RWPE1 (cell line): ENCODE measurements around the gene VCL.
"Not testable (repeated sequence)": the region's sequence is repeated elsewhere in the genome, so short reads cannot be mapped to it uniquely, and the experiment has no call there.

Source experiments
- CTCF ChIA-PET: fragments of 350-600 bp; sonication (Branson Sonifier 250); formaldehyde crosslinking; extraction: SDS; loops from one replicate; lab custom pipeline; 2021; lab: Yijun Ruan, JAX
- POLR2A ChIA-PET: fragments of 400-600 bp; formaldehyde crosslinking; extraction: SDS; loops from one replicate; lab custom pipeline; 2020; ENCODE audit warnings: antibody characterized with exemption; ENCODE audit not compliant: low non-redundant PET; lab: Yijun Ruan, JAX
- DNase-seq: peaks from one replicate; pipeline ENCODE4 v3.0.0; 2012; ENCODE audit warnings: low spot score
- H3K27ac ChIP-seq: fragments of 450-650 bp; 2 replicates; pipeline ENCODE4 v1.5.1; 2017
- TF ChIP-seq, protein P1 (sequence below): fragments of 450-650 bp; conservative IDR thresholded peaks from 2 replicates; pipeline ENCODE4 v1.5.1; 2017; ENCODE audit warnings: low read depth, mild to moderate bottlenecking

Gene VCL

DNA sequence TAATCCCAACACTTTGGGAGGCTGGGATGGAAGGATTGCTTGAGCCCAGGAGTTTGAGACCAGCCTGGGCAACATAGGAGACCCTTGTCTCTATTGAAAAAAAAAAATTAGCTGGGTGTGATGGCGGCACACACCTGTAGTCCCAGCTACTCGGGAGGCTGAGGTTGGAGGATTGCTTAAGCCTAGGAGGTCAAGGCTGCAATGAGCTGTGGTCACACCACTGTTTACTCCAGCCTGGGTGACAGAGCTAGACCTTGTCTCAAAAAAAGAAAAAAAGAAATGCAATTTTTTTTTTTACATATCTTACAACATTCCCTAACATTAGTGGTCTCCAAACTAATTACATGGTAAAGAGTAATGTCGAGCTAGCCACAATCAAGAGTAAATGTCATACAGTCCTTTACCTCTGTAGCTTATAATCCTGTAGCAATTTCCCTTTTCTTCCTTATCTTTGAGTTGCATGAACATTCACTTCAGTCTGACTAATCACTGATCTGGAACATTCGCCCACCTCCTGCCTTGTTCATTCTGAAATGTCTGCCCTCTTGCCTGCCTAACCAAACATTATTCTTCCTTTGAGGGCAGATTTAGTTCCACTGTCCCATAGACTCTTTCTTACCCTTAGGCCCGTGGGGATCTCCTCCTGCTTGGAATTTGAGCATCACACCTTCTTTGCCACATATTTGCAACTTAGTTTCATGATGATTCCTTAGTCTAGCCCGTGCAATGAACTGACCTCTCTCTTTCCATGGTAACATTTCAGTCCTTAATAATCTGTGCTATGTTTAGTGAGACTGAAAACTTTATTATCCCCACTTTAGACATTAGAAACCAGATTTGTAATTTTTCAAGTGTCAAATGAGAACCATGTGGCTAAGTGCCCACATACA lies 4.8 kb upstream of the VCL start:
- no peak for DNase-seq
- no peak overlapping the region for H3K27ac ChIP-seq
- ChIA-PET CTCF (interaction anchor here (0.6 to 1.0 kb wide), 4 partner anchors 40 to 1086 kb away, joined by 3 to 4 read pairs (median 3); no protein-coding TSS in a partner anchor), POLR2A (no interaction called here)
- TF ChIP-seq, protein P1, sequence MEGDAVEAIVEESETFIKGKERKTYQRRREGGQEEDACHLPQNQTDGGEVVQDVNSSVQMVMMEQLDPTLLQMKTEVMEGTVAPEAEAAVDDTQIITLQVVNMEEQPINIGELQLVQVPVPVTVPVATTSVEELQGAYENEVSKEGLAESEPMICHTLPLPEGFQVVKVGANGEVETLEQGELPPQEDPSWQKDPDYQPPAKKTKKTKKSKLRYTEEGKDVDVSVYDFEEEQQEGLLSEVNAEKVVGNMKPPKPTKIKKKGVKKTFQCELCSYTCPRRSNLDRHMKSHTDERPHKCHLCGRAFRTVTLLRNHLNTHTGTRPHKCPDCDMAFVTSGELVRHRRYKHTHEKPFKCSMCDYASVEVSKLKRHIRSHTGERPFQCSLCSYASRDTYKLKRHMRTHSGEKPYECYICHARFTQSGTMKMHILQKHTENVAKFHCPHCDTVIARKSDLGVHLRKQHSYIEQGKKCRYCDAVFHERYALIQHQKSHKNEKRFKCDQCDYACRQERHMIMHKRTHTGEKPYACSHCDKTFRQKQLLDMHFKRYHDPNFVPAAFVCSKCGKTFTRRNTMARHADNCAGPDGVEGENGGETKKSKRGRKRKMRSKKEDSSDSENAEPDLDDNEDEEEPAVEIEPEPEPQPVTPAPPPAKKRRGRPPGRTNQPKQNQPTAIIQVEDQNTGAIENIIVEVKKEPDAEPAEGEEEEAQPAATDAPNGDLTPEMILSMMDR = no peak

DNA sequence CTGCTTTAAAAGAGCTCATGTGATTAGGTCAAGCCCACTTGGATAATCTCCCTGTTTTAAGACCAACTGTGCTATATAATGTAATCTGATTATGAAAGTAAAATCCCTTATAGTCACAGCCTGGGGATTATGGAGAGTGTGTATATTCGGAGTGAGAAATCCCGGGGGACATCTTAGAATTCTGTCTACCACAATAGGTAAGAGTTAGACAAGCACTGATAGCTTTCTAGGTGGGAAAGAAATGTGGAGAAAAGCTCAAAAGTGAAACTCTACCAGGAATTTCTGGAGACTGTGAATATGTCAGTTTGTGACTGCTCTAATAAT lies 2.9 kb upstream of the VCL start:
- no peak for DNase-seq
- POLR2A ChIA-PET = no interaction called here
- H3K27ac ChIP-seq = no peak overlapping the region
- TF ChIP-seq, protein P1 = no peak
- CTCF ChIA-PET = interaction anchor here (0.6 kb wide), 1 partner anchor 1228 kb away, joined by 3 read pairs; no protein-coding TSS in a partner anchor

DNA sequence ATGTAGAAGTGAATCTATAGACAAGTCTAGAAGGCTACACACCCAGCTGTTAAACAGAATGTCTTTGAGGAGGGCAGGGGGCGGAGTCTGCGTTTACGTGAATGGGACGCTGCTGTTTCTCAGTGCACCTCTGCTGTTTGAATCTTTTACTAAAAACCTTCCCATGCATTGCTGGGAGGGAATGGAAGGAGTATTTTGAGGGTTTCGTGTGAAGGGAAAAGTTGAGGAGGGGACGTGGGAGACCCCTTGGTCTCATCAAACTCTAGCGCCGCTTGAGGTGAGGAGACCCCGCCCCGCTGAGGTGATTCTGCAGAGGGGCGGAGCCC lies 492 bp upstream of the VCL start:
- TF ChIP-seq, protein P1 = no peak
- DNase-seq = no peak
- H3K27ac ChIP-seq = peak overlapping the region; percentile 97
- CTCF ChIA-PET = interaction anchor here (0.6 to 0.7 kb wide), 2 partner anchors 30 to 861 kb away, joined by 3 read pairs; no protein-coding TSS in a partner anchor
- POLR2A ChIA-PET = interaction anchor here (0.5 to 0.9 kb wide), 2 partner anchors 8 to 29 kb away, joined by 3 read pairs; no protein-coding TSS in a partner anchor

DNA sequence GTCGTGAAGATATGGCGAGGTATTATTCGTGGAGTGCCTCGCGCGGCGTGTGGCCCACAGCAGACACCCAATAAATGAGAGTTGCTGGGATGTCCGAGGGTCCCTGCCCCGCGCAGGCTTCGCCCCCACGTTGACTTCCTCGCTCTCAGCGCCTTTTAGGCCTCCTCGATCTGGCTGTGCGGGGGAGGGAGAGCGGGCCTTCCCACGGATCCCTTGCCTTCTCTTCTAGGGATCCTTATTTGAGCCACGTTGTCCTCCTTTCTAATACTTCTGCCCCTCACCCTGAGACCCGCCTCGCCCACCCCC lies 660 bp downstream of the VCL start:
- TF ChIP-seq, protein P1 = no peak
- ChIA-PET CTCF (interaction anchor here (0.9 to 2.0 kb wide), 4 partner anchors 28 to 111 kb away, joined by 3 to 6 read pairs (median 4); no protein-coding TSS in a partner anchor), POLR2A (no interaction called here)
- H3K27ac ChIP-seq = peak overlapping the region; percentile 97
- DNase-seq = no peak

DNA sequence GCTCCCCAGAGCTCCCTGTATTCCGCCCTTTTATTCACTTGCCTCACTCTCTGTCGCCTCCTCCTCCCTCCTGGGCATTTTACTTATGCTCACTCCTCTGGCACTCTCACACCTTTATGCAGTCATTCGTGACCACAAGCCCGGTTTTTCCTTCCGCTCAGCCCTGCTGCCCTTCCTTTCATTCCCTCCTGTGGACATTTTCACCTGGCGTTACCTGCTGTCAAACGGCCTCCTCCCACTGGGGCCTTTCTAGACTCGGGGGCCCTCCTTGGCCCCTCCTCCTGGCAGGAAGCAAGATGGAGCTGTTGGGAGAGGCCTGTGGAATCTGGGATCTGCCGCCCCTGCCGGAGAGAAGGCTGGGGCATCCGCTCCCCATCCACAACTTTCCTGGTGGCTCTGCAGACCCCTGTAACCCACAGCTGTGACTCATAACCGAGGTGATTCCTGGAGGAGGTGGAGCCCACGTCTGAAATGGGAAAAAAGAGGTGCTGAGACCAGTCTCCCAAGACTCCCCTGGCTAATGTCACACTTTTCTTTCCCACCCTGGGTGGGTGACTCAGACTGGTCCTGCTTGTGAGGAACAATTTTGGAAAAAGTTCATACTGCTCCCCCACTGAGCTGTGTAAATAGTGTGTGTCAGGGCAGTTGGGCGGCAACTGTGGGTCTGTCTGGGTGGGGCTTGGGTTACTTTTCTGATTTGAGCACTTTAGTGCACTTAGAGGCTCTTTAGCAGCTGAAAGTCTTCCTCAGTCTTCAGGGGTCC lies 1.2 kb downstream of the VCL start:
- peak; percentile 79 for DNase-seq
- CTCF ChIA-PET = interaction anchor here (0.5 to 2.0 kb wide), 9 partner anchors 23 to 1210 kb away, joined by 3 to 6 read pairs (median 4); no protein-coding TSS in a partner anchor
- H3K27ac ChIP-seq = peak overlapping the region; percentile 97
- POLR2A ChIA-PET = interaction anchor here (0.8 to 1.1 kb wide), 2 partner anchors 62 to 113 kb away, joined by 3 read pairs; no protein-coding TSS in a partner anchor
- TF ChIP-seq, protein P1 = peak; percentile 55

DNA sequence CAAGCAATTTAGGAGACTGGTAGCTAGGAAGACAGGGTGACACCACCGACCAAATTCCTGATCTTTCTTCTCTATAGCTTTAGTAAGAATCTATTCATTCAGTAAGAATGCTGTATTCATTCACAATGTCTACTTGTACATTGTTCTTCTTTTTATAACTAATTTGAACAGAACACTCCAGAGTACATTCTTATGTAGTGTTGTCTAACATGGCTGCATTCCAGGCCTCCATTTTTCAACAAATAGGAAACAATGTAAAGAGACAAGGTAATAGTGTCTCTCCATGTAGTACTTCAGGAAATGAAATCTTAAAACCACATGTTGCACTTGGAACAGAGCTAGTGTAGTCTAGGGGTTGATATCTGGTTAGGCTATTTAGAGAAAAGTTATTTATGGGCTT lies 1.8 kb downstream of the VCL start:
- POLR2A ChIA-PET = interaction anchor here (0.8 to 1.1 kb wide), 2 partner anchors 62 to 114 kb away, joined by 3 read pairs; no protein-coding TSS in a partner anchor
- H3K27ac ChIP-seq = peak overlapping the region; percentile 97
- no peak for DNase-seq
- CTCF ChIA-PET = interaction anchor here (0.5 to 2.0 kb wide), 10 partner anchors 22 to 1211 kb away, joined by 3 to 6 read pairs (median 4); no protein-coding TSS in a partner anchor
- TF ChIP-seq, protein P1 = no peak

DNA sequence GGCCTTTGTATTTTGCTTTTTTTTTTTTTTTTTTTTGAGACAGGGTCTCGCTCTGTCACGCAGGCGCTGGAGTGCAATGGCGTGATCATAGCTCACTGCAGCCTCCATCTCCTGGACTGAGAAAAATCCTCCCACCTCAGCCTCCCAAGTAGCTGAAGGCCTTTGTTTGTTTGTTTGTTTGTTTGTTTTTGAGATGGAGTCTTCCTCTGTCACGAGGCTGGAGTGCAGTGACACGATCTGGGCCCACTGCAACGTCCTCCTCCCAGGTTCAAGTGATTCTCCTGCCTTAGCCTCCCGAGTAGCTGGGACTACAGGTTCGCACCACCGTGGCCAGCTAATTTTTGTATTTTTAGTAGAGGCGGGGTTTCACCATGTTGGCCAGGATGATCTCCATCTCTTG lies 2.3 kb downstream of the VCL start:
- POLR2A ChIA-PET = interaction anchor here (0.6 to 0.8 kb wide), 3 partner anchors 60 to 110 kb away, joined by 3 to 4 read pairs (median 3); no protein-coding TSS in a partner anchor

More for the DNA sequence above, 2.3 kb downstream of the VCL start:
- H3K27ac ChIP-seq = peak overlapping the region; percentile 68
- not testable (repeated sequence) for DNase-seq
- CTCF ChIA-PET = interaction anchor here (0.6 to 2.0 kb wide), 4 partner anchors 24 to 113 kb away, joined by 3 to 6 read pairs (median 5); no protein-coding TSS in a partner anchor
